Liver (tissue), 9 donors: ENCODE measurements around the gene AGA. TPM values are rescaled to one million over a fixed set of nuclear protein-coding genes. Genes with fewer than 3 reads are reported as not detected.

Experiments used
- DNase-seq: peaks from one replicate; pipeline ENCODE4 v3.0.0-alpha.2; 2017; ENCODE audit warnings: low spot score
- H3K27ac ChIP-seq, 2 donors: one replicate each; pipeline ENCODE4 v1.7.0; 2013; ENCODE audit warnings: inconsistent platforms in 2 of 2, low read length in 2 of 2, control low read depth in 1 of 2, low read depth in 1 of 2, mild to moderate bottlenecking in 1 of 2
- H3K27me3 ChIP-seq, 4 donors: one replicate each; pipeline versions ENCODE4 v1.6.1 to v1.7.0; 2013; ENCODE audit warnings: low read length in 3 of 4, inconsistent platforms in 1 of 4, mild to moderate bottlenecking in 1 of 4, moderate library complexity in 1 of 4; ENCODE audit not compliant: control insufficient read depth in 4 of 4, insufficient read depth in 4 of 4
- H3K36me3 ChIP-seq, 4 donors: one replicate each; pipeline versions ENCODE4 v1.6.1 to v1.7.0; 2013; ENCODE audit warnings: low read length in 3 of 4, mild to moderate bottlenecking in 3 of 4, low read depth in 1 of 4, moderate library complexity in 1 of 4; ENCODE audit not compliant: control insufficient read depth in 4 of 4, insufficient read depth in 3 of 4
- H3K4me1 ChIP-seq, 4 donors: one replicate each; pipeline versions ENCODE4 v1.6.1 to v1.7.0; 2013; ENCODE audit warnings: low read length in 3 of 4, mild to moderate bottlenecking in 3 of 4, moderate library complexity in 1 of 4; ENCODE audit not compliant: control insufficient read depth in 4 of 4, insufficient read depth in 4 of 4
- H3K4me3 ChIP-seq, 3 donors: one replicate each; pipeline versions ENCODE4 v1.6.1 to v1.7.0; 2013; ENCODE audit warnings: low read length in 3 of 3, control low read depth in 1 of 3, low read depth in 1 of 3, mild to moderate bottlenecking in 1 of 3
- H3K9ac ChIP-seq, 2 donors: one replicate each; pipeline ENCODE4 v1.7.0; 2013; ENCODE audit warnings: low read length in 2 of 2, mild to moderate bottlenecking in 2 of 2, moderate library complexity in 2 of 2, control low read depth in 1 of 2, low read depth in 1 of 2
- H3K9me3 ChIP-seq, 4 donors: one replicate each; pipeline versions ENCODE4 v1.6.1 to v1.7.0; 2013; ENCODE audit warnings: low read length in 3 of 4; ENCODE audit not compliant: control insufficient read depth in 4 of 4
- ATF3 ChIP-seq: IDR thresholded peaks from 2 replicates; pipeline ENCODE4 v1.6.1; 2016; ENCODE audit warnings: antibody characterized with exemption
- CTCF ChIP-seq: fragments of 150-350 bp; IDR thresholded peaks from 2 replicates; pipeline ENCODE4 v1.5.1; 2017; ENCODE audit warnings: improper control_type of control experiment, low read depth, low read length; ENCODE audit not compliant: missing input control
- EGR1 ChIP-seq, 2 donors: IDR thresholded peaks; 2 replicates each; pipeline ENCODE4 v1.6.1; 2016 to 2018; ENCODE audit warnings: antibody characterized with exemption in 2 of 2, low read depth in 2 of 2
- FOXA1 ChIP-seq: IDR thresholded peaks from 2 replicates; pipeline ENCODE4 v1.6.1; 2016; ENCODE audit warnings: antibody characterized with exemption
- GABPA ChIP-seq, 2 donors: IDR thresholded peaks in 1 of 2; conservative IDR thresholded peaks in 1 of 2; 2 replicates each; pipeline ENCODE4 v1.6.1; 2016; ENCODE audit warnings: antibody characterized with exemption in 2 of 2, mild to moderate bottlenecking in 1 of 2, moderate library complexity in 1 of 2
- HNF4A ChIP-seq, 2 donors: conservative IDR thresholded peaks; 2 replicates each; pipeline ENCODE4 v1.6.1; 2016; ENCODE audit warnings: antibody characterized with exemption in 2 of 2, mild to moderate bottlenecking in 2 of 2
- HNF4G ChIP-seq: IDR thresholded peaks from 2 replicates; pipeline ENCODE4 v1.6.1; 2016; ENCODE audit warnings: antibody characterized with exemption
- MAX ChIP-seq: IDR thresholded peaks from 2 replicates; pipeline ENCODE4 v1.6.1; 2016; ENCODE audit warnings: antibody characterized with exemption
- NR2F2 ChIP-seq: IDR thresholded peaks from 2 replicates; pipeline ENCODE4 v1.6.1; 2016; ENCODE audit warnings: antibody characterized with exemption
- RAD21 ChIP-seq, 2 donors: IDR thresholded peaks; 2 replicates each; pipeline ENCODE4 v1.6.1; 2016; ENCODE audit warnings: antibody characterized with exemption in 2 of 2, mild to moderate bottlenecking in 2 of 2
- TAF1 ChIP-seq: conservative IDR thresholded peaks from 2 replicates; pipeline ENCODE4 v1.6.1; 2016; ENCODE audit warnings: antibody characterized with exemption, mild to moderate bottlenecking
- YY1 ChIP-seq: IDR thresholded peaks from 2 replicates; pipeline ENCODE4 v1.6.1; 2016; ENCODE audit warnings: antibody characterized with exemption, mild to moderate bottlenecking
- WGBS: extraction: QIAGEN DNeasy Blood & Tissue Kit; methylation state at CpG from one replicate; pipeline ENCODE4 v1.1.7; 2013; 5-methylcytosine and 5-hydroxymethylcytosine counted together
- polyA plus RNA-seq, 2 donors: library from polyadenylated mRNA; stranded (reverse) in 1 of 2; unstranded in 1 of 2; fragments of 200-250 nt in 1 of 2; fragments of >200 nt in 1 of 2; fragmentation: Nextera tagmentation in 1 of 2; extraction: Ambion mirVana in 1 of 2; gene quantifications; one replicate each; pipeline versions ENCODE4 v1.2.1 to v1.2.3, GENCODE V29; 2013 to 2015
- total RNA-seq, 2 donors: library from RNA; depleted of rRNA; stranded (reverse); fragments of >200 nt; gene quantifications; one replicate each; pipeline ENCODE4 v1.2.3, GENCODE V29; 2014
- donor health status: healthy.
- donor health status: healthy.
- donor health status: healthy.
- donor health status: healthy.
- donor health status: healthy.

The AGA gene
- total and polyA plus RNA-seq, 4 donors, result 12.9 to 38.4 (median 35.6) TPM

GRCh38 chr4:177489471-177490246 is 47.4 kb upstream of the AGA start:
- no peak for TF ChIP-seq HNF4G
- no peak for TF ChIP-seq FOXA1
- TF ChIP-seq YY1, result no peak
- no peak for TF ChIP-seq HNF4A (conservative IDR thresholded peaks at IDR 0.05)
- TF ChIP-seq TAF1, result no peak
- no peak for TF ChIP-seq EGR1 (IDR thresholded peaks at IDR 0.05; ENCODE audit: low read depth in 2 of 2)
- TF ChIP-seq CTCF, result no peak
- TF ChIP-seq RAD21 (IDR thresholded peaks at IDR 0.05), result no peak
- no peak for TF ChIP-seq MAX
- TF ChIP-seq GABPA (IDR thresholded peaks at IDR 0.05 in 1 of 2, conservative IDR thresholded peaks at IDR 0.05 in 1 of 2), result no peak
- no peak for TF ChIP-seq NR2F2
- TF ChIP-seq ATF3, result no peak
- Histone ChIP-seq H3K36me3 (no peaks in the 10 kb centered on the region), H3K9me3 (no peaks in the 10 kb centered on the region), H3K4me1 (no peaks in the 10 kb centered on the region), H3K27ac (no peak overlapping the region), H3K4me3 (no peak overlapping the region), H3K27me3 (no peaks in the 10 kb centered on the region), H3K9ac (no peak overlapping the region)
- WGBS, result 97% methylated on average over 1 of the region's 1 CpG
- DNase-seq, result no peak

GRCh38 chr4:177487977-177488376 is 45.7 kb upstream of the AGA start:
- H3K4me1 ChIP-seq, result no peaks in the 10 kb centered on the region
- no peak overlapping the region for H3K9ac ChIP-seq
- no peaks in the 10 kb centered on the region for H3K9me3 ChIP-seq
- H3K4me3 ChIP-seq, result no peak overlapping the region
- H3K27ac ChIP-seq, result no peak overlapping the region
- DNase-seq, result no peak
- no peaks in the 10 kb centered on the region for H3K27me3 ChIP-seq
- WGBS, result 97% methylated on average over 1 of the region's 1 CpG
- no peak for TF ChIP-seq NR2F2
- no peak for TF ChIP-seq RAD21 (IDR thresholded peaks at IDR 0.05)
- no peak for TF ChIP-seq YY1
- TF ChIP-seq CTCF, result no peak
- TF ChIP-seq HNF4G, result no peak
- no peaks in the 10 kb centered on the region for H3K36me3 ChIP-seq

- no peak overlapping the region for H3K4me3 ChIP-seq
- H3K9ac ChIP-seq, result no peak overlapping the region
- no peaks in the 10 kb centered on the region for H3K36me3 ChIP-seq
- 94% methylated on average over 1 of the region's 1 CpG for WGBS
- DNase-seq, result no peak
- TF ChIP-seq GABPA (IDR thresholded peaks at IDR 0.05 in 1 of 2, conservative IDR thresholded peaks at IDR 0.05 in 1 of 2), result no peak
- no peak for TF ChIP-seq TAF1
- no peak for TF ChIP-seq MAX
- no peak overlapping the region for H3K27ac ChIP-seq
- no peaks in the 10 kb centered on the region for H3K27me3 ChIP-seq
- no peaks in the 10 kb centered on the region for H3K9me3 ChIP-seq
- no peaks in the 10 kb centered on the region for H3K4me1 ChIP-seq
These were observed 43.3 kb upstream of the AGA start for GRCh38 chr4:177485528-177485927.
